Thyroid gland (tissue), 4 donors: ENCODE data around the gene ESRRB.

Source experiments
- POLR2A ChIP-seq, 2 donors: fragments of 450-650 bp; IDR thresholded peaks; one replicate each; pipeline ENCODE4 v1.6.1; 2017; ENCODE audit warnings: antibody characterized with exemption in 2 of 2, mild to moderate bottlenecking in 2 of 2, moderate library complexity in 1 of 2
- TF ChIP-seq, protein P1 (sequence below), 6 experiments: fragments of 200-600 bp in 3 of 6; fragments of 450-650 bp in 3 of 6; sonication (generic) in 3 of 6; IDR thresholded peaks; one replicate each; pipeline ENCODE4 v1.5.1; 2016 to 2019; ENCODE audit warnings: antibody characterized with exemption in 6 of 6, mild to moderate bottlenecking in 2 of 6, inconsistent platforms in 1 of 6, moderate library complexity in 1 of 6

DNA sequence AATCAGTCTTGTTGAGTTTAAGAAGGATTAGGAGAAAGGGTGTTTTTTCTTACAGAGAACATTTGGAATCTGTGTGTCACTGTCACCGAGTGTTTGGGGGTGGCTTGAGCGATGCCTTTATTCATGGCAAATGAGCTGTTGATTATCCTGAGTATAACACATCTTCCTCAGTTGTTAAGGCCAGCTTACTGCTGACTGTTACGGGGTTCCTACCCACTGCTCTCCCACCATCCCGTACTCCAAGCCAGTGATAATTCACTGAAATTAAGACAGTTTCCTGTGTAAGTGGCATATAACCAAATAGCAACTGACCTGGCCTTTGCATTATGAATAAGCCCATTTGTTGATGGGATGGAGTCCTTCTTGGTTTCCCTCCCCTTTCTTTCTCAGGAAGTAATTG, 9.5 kb downstream of the ESRRB start:
- TF ChIP-seq POLR2A (IDR thresholded peaks at IDR 0.05) = no peak
- TF ChIP-seq, protein P1, sequence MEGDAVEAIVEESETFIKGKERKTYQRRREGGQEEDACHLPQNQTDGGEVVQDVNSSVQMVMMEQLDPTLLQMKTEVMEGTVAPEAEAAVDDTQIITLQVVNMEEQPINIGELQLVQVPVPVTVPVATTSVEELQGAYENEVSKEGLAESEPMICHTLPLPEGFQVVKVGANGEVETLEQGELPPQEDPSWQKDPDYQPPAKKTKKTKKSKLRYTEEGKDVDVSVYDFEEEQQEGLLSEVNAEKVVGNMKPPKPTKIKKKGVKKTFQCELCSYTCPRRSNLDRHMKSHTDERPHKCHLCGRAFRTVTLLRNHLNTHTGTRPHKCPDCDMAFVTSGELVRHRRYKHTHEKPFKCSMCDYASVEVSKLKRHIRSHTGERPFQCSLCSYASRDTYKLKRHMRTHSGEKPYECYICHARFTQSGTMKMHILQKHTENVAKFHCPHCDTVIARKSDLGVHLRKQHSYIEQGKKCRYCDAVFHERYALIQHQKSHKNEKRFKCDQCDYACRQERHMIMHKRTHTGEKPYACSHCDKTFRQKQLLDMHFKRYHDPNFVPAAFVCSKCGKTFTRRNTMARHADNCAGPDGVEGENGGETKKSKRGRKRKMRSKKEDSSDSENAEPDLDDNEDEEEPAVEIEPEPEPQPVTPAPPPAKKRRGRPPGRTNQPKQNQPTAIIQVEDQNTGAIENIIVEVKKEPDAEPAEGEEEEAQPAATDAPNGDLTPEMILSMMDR (IDR thresholded peaks at IDR 0.05) = no peak
